Gastroesophageal sphincter (tissue), 3 donors: ENCODE data around the gene MTHFD1L.

ENCODE experiments used
- CTCF ChIP-seq, 4 experiments: fragments of 200-600 bp in 2 of 4; fragments of 450-650 bp in 2 of 4; sonication (generic) in 1 of 4; IDR thresholded peaks; one replicate each; pipeline ENCODE4 v1.5.1; 2017 to 2019; ENCODE audit warnings: antibody characterized with exemption in 4 of 4, mild to moderate bottlenecking in 2 of 4, moderate library complexity in 2 of 4
- EP300 ChIP-seq: sonication (generic); formaldehyde crosslinking; IDR thresholded peaks from one replicate; pipeline ENCODE4 v1.6.1; 2017; ENCODE audit warnings: antibody characterized with exemption, mild to moderate bottlenecking
- POLR2A ChIP-seq, 2 donors: fragments of 450-650 bp; IDR thresholded peaks; one replicate each; pipeline ENCODE4 v1.6.1; 2017; ENCODE audit warnings: antibody characterized with exemption in 2 of 2, mild to moderate bottlenecking in 2 of 2, moderate library complexity in 1 of 2
- POLR2AphosphoS5 ChIP-seq: sonication (generic); formaldehyde crosslinking; IDR thresholded peaks from one replicate; pipeline ENCODE4 v1.6.1; 2017; ENCODE audit warnings: antibody characterized with exemption

GRCh38 chr6:151043944-151044343 is 178.4 kb downstream of the MTHFD1L start:
- TF ChIP-seq CTCF (IDR thresholded peaks at IDR 0.05) (no peak), POLR2AphosphoS5 (no peak), POLR2A (IDR thresholded peaks at IDR 0.05) (no peak), EP300 (no peak)
